C4-2B (cell line): ENCODE results near the gene RPL29.

Experiments
- CTCF ChIP-seq: fragments of 450-650 bp; conservative IDR thresholded peaks from 2 replicates; pipeline ENCODE4 v1.5.1; 2017; ENCODE audit warnings: mild to moderate bottlenecking
- ZFX ChIP-seq: fragments of 450-650 bp; IDR thresholded peaks from 2 replicates; pipeline ENCODE4 v1.6.1; 2017

GRCh38 chr3:51949121-51949520, 46.6 kb downstream of the RPL29 start:
- TF ChIP-seq CTCF = no peak
- no peak for TF ChIP-seq ZFX
